Esophagus mucosa (tissue), 1 donor: Measurements from ENCODE around the gene PLXNA4. TPM values are rescaled to one million over a fixed set of nuclear protein-coding genes. Genes with fewer than 3 reads are reported as not detected.

Experiments used
- ATAC-seq: fragments of 200-7000 bp; cut with Tn5 transposase; one replicate; pipeline ENCODE4 v1.9.1; 2020
- total RNA-seq: library from RNA; stranded (reverse); gene quantifications from one replicate; pipeline ENCODE4 v1.2.4, GENCODE V29; 2023
- donor health status: DM: yes; HTN: yes; CAD: no.

Gene PLXNA4
- total RNA-seq, 1 donor from 2014 or later: 1.1 TPM

GRCh38 chr7:132533916-132534315 is 42.4 kb downstream of the PLXNA4 start:
- ATAC-seq: no peak

- ATAC-seq: no peak
These were observed 44.0 kb downstream of the PLXNA4 start for GRCh38 chr7:132532281-132532680.

GRCh38 chr7:132531562-132531961 is 44.7 kb downstream of the PLXNA4 start:
- no peak for ATAC-seq

GRCh38 chr7:132528695-132529094 is 47.6 kb downstream of the PLXNA4 start:
- no peak for ATAC-seq

- ATAC-seq: no peak
These were observed 48.5 kb downstream of the PLXNA4 start for GRCh38 chr7:132527467-132528410.

- ATAC-seq: no peak
These were observed 50.0 kb downstream of the PLXNA4 start for GRCh38 chr7:132526111-132526740.

GRCh38 chr7:132521423-132521822 is 54.8 kb downstream of the PLXNA4 start:
- ATAC-seq: no peak

GRCh38 chr7:132520591-132521280 is 55.5 kb downstream of the PLXNA4 start:
- no peak for ATAC-seq

GRCh38 chr7:132519936-132520335 is 56.3 kb downstream of the PLXNA4 start:
- ATAC-seq: no peak

- no peak for ATAC-seq
These were observed 57.5 kb downstream of the PLXNA4 start for GRCh38 chr7:132518839-132519173.

GRCh38 chr7:132518102-132518838 is 58.0 kb downstream of the PLXNA4 start:
- no peak for ATAC-seq

GRCh38 chr7:132516042-132516840 is 60.0 kb downstream of the PLXNA4 start:
- no peak for ATAC-seq

- ATAC-seq: no peak
These were observed 61.1 kb downstream of the PLXNA4 start for GRCh38 chr7:132515181-132515580.

- no peak for ATAC-seq
These were observed 61.8 kb downstream of the PLXNA4 start for GRCh38 chr7:132514430-132514829.

GRCh38 chr7:132511921-132512320 is 64.3 kb downstream of the PLXNA4 start:
- ATAC-seq: no peak

GRCh38 chr7:132511387-132511786 is 64.9 kb downstream of the PLXNA4 start:
- ATAC-seq: no peak

GRCh38 chr7:132509643-132510042 is 66.6 kb downstream of the PLXNA4 start:
- no peak for ATAC-seq

- no peak for ATAC-seq
These were observed 67.4 kb downstream of the PLXNA4 start for GRCh38 chr7:132508724-132509353.

- ATAC-seq: no peak
These were observed 71.4 kb downstream of the PLXNA4 start for GRCh38 chr7:132504852-132505251.

- no peak for ATAC-seq
These were observed 72.2 kb downstream of the PLXNA4 start for GRCh38 chr7:132504071-132504470.

- ATAC-seq: no peak
These were observed 72.9 kb downstream of the PLXNA4 start for GRCh38 chr7:132503415-132503814.
